ENCODE results near the gene IL2. TPM values are rescaled to one million over a fixed set of nuclear protein-coding genes. Genes with fewer than 3 reads are reported as not detected.

The IL2 gene
- total RNA-seq, 3 donors from 2014 or later (not counting 1 experiment from before 2014, with no cell fraction given) = 0.45 TPM; not detected in 2

- DNase-seq (no peak), ATAC-seq (no peak)
- no peaks in the 10 kb centered on the region for H3K4me1 ChIP-seq (ENCODE audit: control insufficient read depth, insufficient read depth, low read length)
- Mint-ChIP-seq H3K27me3 (ENCODE audit: low read depth in 2 of 2) (peaks cover 0 to 4% of the 10 kb centered on the region in 2 donors), H3K36me3 (no peaks in the 10 kb centered on the region), H3K27ac (no peak overlapping the region), H3K9me3 (peaks cover 2 to 5% of the 10 kb centered on the region in 2 donors), H3K4me1 (no peaks in the 10 kb centered on the region), H3K4me3 (no peak overlapping the region)
- TF ChIP-seq CTCF (IDR thresholded peaks at IDR 0.05) = no peak
- H3K4me3 ChIP-seq (ENCODE audit: low read length) = no peak overlapping the region
- H3K9me3 ChIP-seq (ENCODE audit: control insufficient read depth, insufficient read depth, low read length) = no peaks in the 10 kb centered on the region
- intact Hi-C loops (cut with micrococcal nuclease) = no loop called here
- H3K27ac ChIP-seq (ENCODE audit: low read length) = no peak overlapping the region
- no peaks in the 10 kb centered on the region for H3K36me3 ChIP-seq (ENCODE audit: control insufficient read depth, insufficient read depth, low read length)
- no peaks in the 10 kb centered on the region for H3K27me3 ChIP-seq (ENCODE audit: control insufficient read depth, insufficient read depth, low read length)
Measured at GRCh38 chr4:122423246-122423645, 33.3 kb downstream of the IL2 start.

DNA sequence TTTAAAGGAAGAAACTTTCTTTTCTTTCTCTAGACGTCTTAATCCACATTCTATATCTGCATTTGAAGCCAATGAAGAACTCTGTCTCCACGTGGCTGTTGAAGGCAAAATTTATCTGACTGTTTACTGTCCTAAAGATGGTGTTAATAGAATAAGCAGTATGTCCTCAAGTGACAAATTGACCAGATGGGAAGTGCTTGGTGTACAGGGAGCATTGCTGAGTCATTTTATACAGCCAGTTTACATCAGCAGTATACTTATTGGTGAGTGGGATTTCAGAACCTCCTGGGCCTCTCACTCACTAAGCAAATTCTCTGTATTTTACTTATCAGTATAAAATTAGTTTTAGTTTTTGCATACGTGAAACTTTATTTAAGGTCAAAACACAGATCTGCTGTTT lies 44.0 kb downstream of the IL2 start:
- no peaks in the 10 kb centered on the region for H3K4me1 Mint-ChIP-seq
- no peak overlapping the region for H3K27ac Mint-ChIP-seq
- no peak overlapping the region for H3K27ac ChIP-seq (ENCODE audit: low read length)
- no peak for TF ChIP-seq CTCF (IDR thresholded peaks at IDR 0.05)
- H3K4me3 Mint-ChIP-seq = no peak overlapping the region
- H3K27me3 ChIP-seq (ENCODE audit: control insufficient read depth, insufficient read depth, low read length) = peaks cover 4% of the 10 kb centered on the region
- no peaks in the 10 kb centered on the region for H3K9me3 ChIP-seq (ENCODE audit: control insufficient read depth, insufficient read depth, low read length)
- no peaks in the 10 kb centered on the region for H3K9me3 Mint-ChIP-seq
- H3K4me3 ChIP-seq (ENCODE audit: low read length) = no peak overlapping the region
- 46% methylated on average over 2 of the region's 3 CpGs for WGBS (ENCODE audit: insufficient coverage)
- no peaks in the 10 kb centered on the region for H3K4me1 ChIP-seq (ENCODE audit: control insufficient read depth, insufficient read depth, low read length)
- no peaks in the 10 kb centered on the region for H3K36me3 ChIP-seq (ENCODE audit: control insufficient read depth, insufficient read depth, low read length)
- no peaks in the 10 kb centered on the region for H3K36me3 Mint-ChIP-seq
- ATAC-seq = no peak
- DNase-seq = no peak
- intact Hi-C loops (cut with micrococcal nuclease) = no loop called here
- peaks cover 0 to 18% of the 10 kb centered on the region in 2 donors for H3K27me3 Mint-ChIP-seq (ENCODE audit: low read depth in 2 of 2)

GRCh38 chr4:122403861-122404260 lies 52.7 kb downstream of the IL2 start:
- H3K9me3 Mint-ChIP-seq = peaks cover 3 to 5% of the 10 kb centered on the region in 2 donors
- no peaks in the 10 kb centered on the region for H3K4me1 Mint-ChIP-seq
- no peak overlapping the region for H3K27ac Mint-ChIP-seq
- H3K36me3 ChIP-seq (ENCODE audit: control insufficient read depth, insufficient read depth, low read length) = no peaks in the 10 kb centered on the region
- H3K4me1 ChIP-seq (ENCODE audit: control insufficient read depth, insufficient read depth, low read length) = no peaks in the 10 kb centered on the region
- no peak for TF ChIP-seq CTCF (IDR thresholded peaks at IDR 0.05)
- no peaks in the 10 kb centered on the region for H3K36me3 Mint-ChIP-seq
- no peak overlapping the region for H3K4me3 ChIP-seq (ENCODE audit: low read length)
- H3K4me3 Mint-ChIP-seq = no peak overlapping the region
- peaks cover 2% of the 10 kb centered on the region for H3K9me3 ChIP-seq (ENCODE audit: control insufficient read depth, insufficient read depth, low read length)
- 48% methylated on average over 3 of the region's 3 CpGs for WGBS (ENCODE audit: insufficient coverage)
- ATAC-seq = no peak
- no peak overlapping the region for H3K27ac ChIP-seq (ENCODE audit: low read length)
- DNase-seq = no peak
- intact Hi-C loops (cut with micrococcal nuclease) = no loop called here
- H3K27me3 ChIP-seq (ENCODE audit: control insufficient read depth, insufficient read depth, low read length) = no peaks in the 10 kb centered on the region
- no peaks in the 10 kb centered on the region for H3K27me3 Mint-ChIP-seq (ENCODE audit: low read depth in 2 of 2)

Other genes starting within 250 kb of the IL2 start
- not detected for gene ADAD1, start 77.7 kb downstream of the IL2 start, total RNA-seq
- not detected for gene IL21, start 164.3 kb upstream of the IL2 start, total RNA-seq

Data from natural killer cell (primary cell).